Endothelial cell of umbilical vein (primary cell): ENCODE data around the gene MSH5. TPM values are rescaled to one million over a fixed set of nuclear protein-coding genes. Genes with fewer than 3 reads are reported as not detected.

Source experiments
- BruUV-seq: library from RNA; stranded (reverse); fragments of 400-500 nt; replicated peaks from 2 replicates; lab custom pipeline; 2021; lab: Mats Ljungman, UMichigan
- CTCF ChIA-PET: fragments of 300-600, 350-600 bp; sonication (Branson Sonifier 250); formaldehyde crosslinking; loops from one replicate; lab custom pipeline; 2021; ENCODE audit warnings: antibody characterized with exemption, inconsistent platforms; lab: Charles Lee
- POLR2A ChIA-PET: fragments of 300-600, 350-600 bp; sonication (Branson Sonifier 250); formaldehyde crosslinking; loops from one replicate; lab custom pipeline; 2021; ENCODE audit warnings: antibody characterized with exemption, inconsistent platforms; lab: Charles Lee
- DNase-seq: peaks from one replicate; pipeline ENCODE4 v3.0.0-alpha.2; 2011; ENCODE audit warnings: low read depth, low spot score
- FAIRE-seq: peaks from 2 replicates; lab custom pipeline; 2011; peaks lifted over from hg19 to GRCh38; lab: Jason Lieb, UNC
- H2AFZ ChIP-seq: 2 replicates; pipeline ENCODE4 v1.6.0; 2012; ENCODE audit warnings: low read depth, low read length, control low read depth, inconsistent platforms
- H3K27ac ChIP-seq: 2 replicates; pipeline ENCODE4 v1.5.1; 2011; ENCODE audit warnings: low read depth, mild to moderate bottlenecking, control low read depth, low read length, moderate library complexity; ENCODE audit not compliant: insufficient read depth
- H3K27me3 ChIP-seq, 2 experiments: 2 replicates each; pipeline versions ENCODE4 v1.6.0 to v1.6.1; 2011; ENCODE audit warnings: low read length in 2 of 2, mixed read lengths in 1 of 2; ENCODE audit not compliant: control insufficient read depth in 2 of 2, insufficient read depth in 2 of 2
- H3K36me3 ChIP-seq, 2 experiments: 2 replicates in 1 of 2; 3 replicates in 1 of 2; pipeline ENCODE4 v1.5.1; 2011; ENCODE audit warnings: low read length in 2 of 2, mild to moderate bottlenecking in 1 of 2, moderate library complexity in 1 of 2; ENCODE audit not compliant: control insufficient read depth in 2 of 2, insufficient read depth in 2 of 2; ENCODE audit errors: extremely low read depth in 1 of 2
- H3K4me1 ChIP-seq: 3 replicates; pipeline ENCODE4 v1.5.1; 2011; ENCODE audit warnings: mild to moderate bottlenecking, low read length; ENCODE audit not compliant: control insufficient read depth, insufficient read depth; ENCODE audit errors: extremely low read depth
- H3K4me2 ChIP-seq: 2 replicates; pipeline ENCODE4 v1.6.1; 2011; ENCODE audit warnings: low read length, control low read depth, mixed read lengths; ENCODE audit not compliant: insufficient read depth
- H3K4me3 ChIP-seq, 3 experiments: fragments of 200-600 bp in 1 of 3; sonication (generic), shearing (Covaris generic) in 1 of 3; replicated peaks in 1 of 3; 2 replicates each; pipeline ENCODE4 v1.5.1; 2011 to 2016; ENCODE audit warnings: control low read depth in 3 of 3, low read length in 3 of 3, mild to moderate bottlenecking in 2 of 3, inconsistent platforms in 1 of 3, low read depth in 1 of 3, moderate library complexity in 1 of 3; ENCODE audit not compliant: insufficient read depth in 1 of 3
- H3K79me2 ChIP-seq: 2 replicates; pipeline ENCODE4 v1.6.0; 2012; ENCODE audit warnings: low read length, inconsistent platforms; ENCODE audit not compliant: control insufficient read depth, insufficient read depth
- H3K9ac ChIP-seq: replicated peaks from 2 replicates; pipeline ENCODE3; 2011; ENCODE audit warnings: low read length, control low read depth; ENCODE audit not compliant: insufficient read depth; ENCODE audit errors: extremely low read depth
- H3K9me1 ChIP-seq: replicated peaks from 3 replicates; pipeline ENCODE4 v1.6.0; 2011; ENCODE audit warnings: mild to moderate bottlenecking, low read length; ENCODE audit not compliant: control insufficient read depth, insufficient read depth; ENCODE audit errors: extremely low read depth
- H3K9me3 ChIP-seq: replicated peaks from 2 replicates; pipeline ENCODE4 v1.5.1; 2012; ENCODE audit warnings: low read length, inconsistent platforms; ENCODE audit not compliant: control insufficient read depth, insufficient read depth
- H4K20me1 ChIP-seq: replicated peaks from 2 replicates; pipeline ENCODE3; 2011; ENCODE audit warnings: mild to moderate bottlenecking, low read length; ENCODE audit not compliant: control insufficient read depth, insufficient read depth; ENCODE audit errors: extremely low read depth
- EZH2 ChIP-seq: IDR thresholded peaks from 2 replicates; pipeline ENCODE4 v1.6.1; 2012; ENCODE audit warnings: borderline replicate concordance, low read depth, mild to moderate bottlenecking, moderate library complexity, low read length, inconsistent platforms; ENCODE audit not compliant: severe bottlenecking
- FOS ChIP-seq: IDR thresholded peaks from 2 replicates; pipeline ENCODE4 v1.6.1; 2011; ENCODE audit warnings: mild to moderate bottlenecking, low read length, moderate library complexity, borderline replicate concordance; ENCODE audit not compliant: insufficient read depth
- GATA2 ChIP-seq: IDR thresholded peaks from 2 replicates; pipeline ENCODE4 v1.7.0; 2011; ENCODE audit warnings: low read depth, mild to moderate bottlenecking, moderate library complexity, mixed read lengths, low read length; ENCODE audit not compliant: insufficient read length, insufficient read depth
- JUN ChIP-seq: IDR thresholded peaks from 2 replicates; pipeline ENCODE4 v1.6.1; 2011; ENCODE audit warnings: borderline replicate concordance, low read depth; ENCODE audit not compliant: insufficient read length, insufficient read depth
- MYC ChIP-seq: IDR thresholded peaks from one replicate; pipeline ENCODE4 v1.6.1; 2011; ENCODE audit warnings: mild to moderate bottlenecking, low read depth, low read length
- POLR2A ChIP-seq: IDR thresholded peaks from 2 replicates; pipeline ENCODE4 v1.6.1; 2012; ENCODE audit warnings: low read depth, mild to moderate bottlenecking, control low read depth, low read length
- POLR2AphosphoS5 ChIP-seq: IDR thresholded peaks from 2 replicates; pipeline ENCODE4 v1.6.1; 2012; ENCODE audit warnings: low read depth, mild to moderate bottlenecking, control low read depth, low read length, moderate library complexity; ENCODE audit not compliant: insufficient read depth
- dilution Hi-C: fragments of 300-500 bp; cut with MboI; formaldehyde crosslinking; loops from one replicate; pipeline ENCODE4 v1.15.0; 2019; ENCODE audit warnings: low sequenced_read_pairs; ENCODE audit not compliant: extremely low pct_ligation_motif_present
- intact Hi-C: fragments of 100-400 bp; cut with micrococcal nuclease; formaldehyde crosslinking; loops from one replicate; pipeline ENCODE4 v1.10.0; 2022
- polyA plus RNA-seq, 4 experiments: library from polyadenylated mRNA; depleted of rRNA in 3 of 4; stranded (reverse) in 3 of 4; unstranded in 1 of 4; fragments of >200 nt; gene quantifications; 2 replicates each; pipeline versions ENCODE4 v1.2.1 to v1.2.3, GENCODE V29; 2011 to 2012; ENCODE audit warnings: missing spikeins in 1 of 4
- total RNA-seq: library from RNA; stranded (reverse); gene quantifications from 2 replicates; pipeline ENCODE4 v1.2.3, GENCODE V29; 2021
- TF ChIP-seq, protein P1 (sequence below), 2 donors: IDR thresholded peaks; 1 replicate in 1 of 2; 2 replicates in 1 of 2; pipeline ENCODE4 v1.5.1; 2011; ENCODE audit warnings: low read length in 2 of 2, mild to moderate bottlenecking in 2 of 2, moderate library complexity in 2 of 2, control low read depth in 1 of 2, inconsistent platforms in 1 of 2, low read depth in 1 of 2; ENCODE audit not compliant: insufficient read depth in 1 of 2; ENCODE audit errors: extremely low read depth in 1 of 2
- TF ChIP-seq, protein P2 (sequence below): IDR thresholded peaks from 2 replicates; pipeline ENCODE4 v1.6.1; 2011; ENCODE audit not compliant: insufficient read depth, insufficient read length

Gene MSH5
- total and polyA plus RNA-seq, 2 donors (not counting 3 experiments of a cell fraction or from before 2014, with no cell fraction given), result 27.1 to 43.8 TPM

DNA sequence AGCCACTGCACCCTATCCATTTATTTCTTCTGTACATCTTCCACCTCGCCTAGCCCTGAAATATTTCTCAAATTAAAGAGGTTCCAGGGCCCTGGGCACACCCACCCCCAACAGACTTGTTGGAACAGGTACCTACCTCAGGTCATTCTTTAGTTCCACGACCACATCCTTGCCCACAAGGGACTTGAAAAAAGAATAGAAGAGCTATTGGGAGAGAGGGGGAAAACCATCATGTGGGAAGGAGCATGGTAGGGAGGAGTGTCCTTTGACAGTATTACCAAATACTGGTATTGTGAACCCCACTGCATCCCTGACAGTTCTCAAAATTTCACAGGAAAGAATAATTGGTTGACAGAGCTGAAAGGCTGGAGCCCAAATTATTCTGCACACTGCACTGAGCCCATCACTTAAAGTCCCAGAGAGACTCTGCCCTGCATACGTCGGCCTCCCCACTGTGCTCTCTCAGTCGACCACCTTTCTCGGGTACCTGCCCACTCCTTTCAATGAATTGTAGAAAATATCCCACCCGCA lies 66.2 kb downstream of the MSH5 start:
- no TSS peak for BruUV-seq
- CTCF ChIA-PET, result interaction anchor here (1.0 to 3.1 kb wide), 13 partner anchors 9 to 115 kb away, joined by 3 to 28 read pairs (median 9); partner anchors contain the start of genes DDAH2, HSPA1A, HSPA1B and HSPA1L
- peak; percentile 50 for FAIRE-seq

More for the DNA sequence above, 66.2 kb downstream of the MSH5 start:
- peak overlapping the region; percentile 96 for H3K4me2 ChIP-seq
- DNase-seq, result no peak
- H3K9me3 ChIP-seq, result no peaks in the 10 kb centered on the region
- H3K36me3 ChIP-seq, result peaks cover 3% of the 10 kb centered on the region in 2 experiments
- peaks cover 24% of the 10 kb centered on the region for H3K79me2 ChIP-seq
- no peaks in the 10 kb centered on the region for H3K9me1 ChIP-seq
- peak overlapping the region; percentile 77 to 88 (median 87) for H3K4me3 ChIP-seq
- intact Hi-C loops, result loop anchor here (1.0 kb wide), 1 partner anchor 10 kb away; no protein-coding TSS in a partner anchor
- H3K4me1 ChIP-seq, result peaks cover 11% of the 10 kb centered on the region
- H3K27ac ChIP-seq, result peak overlapping the region; percentile 42
- dilution Hi-C loops, result no loop called here
- TF ChIP-seq POLR2AphosphoS5 (no peak), FOS (no peak), MYC (no peak), EZH2 (no peak), GATA2 (no peak), JUN (no peak), POLR2A (no peak)
- TF ChIP-seq, protein P1, sequence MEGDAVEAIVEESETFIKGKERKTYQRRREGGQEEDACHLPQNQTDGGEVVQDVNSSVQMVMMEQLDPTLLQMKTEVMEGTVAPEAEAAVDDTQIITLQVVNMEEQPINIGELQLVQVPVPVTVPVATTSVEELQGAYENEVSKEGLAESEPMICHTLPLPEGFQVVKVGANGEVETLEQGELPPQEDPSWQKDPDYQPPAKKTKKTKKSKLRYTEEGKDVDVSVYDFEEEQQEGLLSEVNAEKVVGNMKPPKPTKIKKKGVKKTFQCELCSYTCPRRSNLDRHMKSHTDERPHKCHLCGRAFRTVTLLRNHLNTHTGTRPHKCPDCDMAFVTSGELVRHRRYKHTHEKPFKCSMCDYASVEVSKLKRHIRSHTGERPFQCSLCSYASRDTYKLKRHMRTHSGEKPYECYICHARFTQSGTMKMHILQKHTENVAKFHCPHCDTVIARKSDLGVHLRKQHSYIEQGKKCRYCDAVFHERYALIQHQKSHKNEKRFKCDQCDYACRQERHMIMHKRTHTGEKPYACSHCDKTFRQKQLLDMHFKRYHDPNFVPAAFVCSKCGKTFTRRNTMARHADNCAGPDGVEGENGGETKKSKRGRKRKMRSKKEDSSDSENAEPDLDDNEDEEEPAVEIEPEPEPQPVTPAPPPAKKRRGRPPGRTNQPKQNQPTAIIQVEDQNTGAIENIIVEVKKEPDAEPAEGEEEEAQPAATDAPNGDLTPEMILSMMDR (IDR thresholded peaks at IDR 0.05; ENCODE audit: extremely low read depth in 1 of 2, insufficient read depth in 1 of 2, low read depth in 1 of 2, low read length in 2 of 2), result no peak
- TF ChIP-seq, protein P2, sequence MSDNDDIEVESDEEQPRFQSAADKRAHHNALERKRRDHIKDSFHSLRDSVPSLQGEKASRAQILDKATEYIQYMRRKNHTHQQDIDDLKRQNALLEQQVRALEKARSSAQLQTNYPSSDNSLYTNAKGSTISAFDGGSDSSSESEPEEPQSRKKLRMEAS, result no peak
- peak overlapping the region; percentile 87 for H3K9ac ChIP-seq
- H2AFZ ChIP-seq, result peak overlapping the region; percentile 70
- no peaks in the 10 kb centered on the region for H3K27me3 ChIP-seq
- no peaks in the 10 kb centered on the region for H4K20me1 ChIP-seq
- POLR2A ChIA-PET, result interaction anchor here (0.6 to 2.4 kb wide), 8 partner anchors 9 to 36 kb away, joined by 3 to 32 read pairs (median 6); partner anchors contain the start of genes HSPA1A, HSPA1B, HSPA1L and VARS1
